CD14-positive monocyte (primary cell): ENCODE results near the gene FRAS1. TPM values are rescaled to one million over a fixed set of nuclear protein-coding genes. Genes with fewer than 3 reads are reported as not detected.

ENCODE experiments used
- DNase-seq, 3 donors: peaks; one replicate each; pipeline ENCODE4 v3.0.0-alpha.2; 2011 to 2022
- H2AFZ ChIP-seq: 2 replicates; pipeline ENCODE4 v1.6.0; 2012; ENCODE audit warnings: mild to moderate bottlenecking, low read depth, low read length, inconsistent platforms; ENCODE audit not compliant: insufficient read depth, poor library complexity, severe bottlenecking
- H3K27ac ChIP-seq, 2 donors: 1 replicate in 1 of 2; 2 replicates in 1 of 2; pipeline ENCODE4 v1.5.1; 2012 to 2013; ENCODE audit warnings: low read length in 2 of 2, control low read depth in 1 of 2, inconsistent platforms in 1 of 2, low read depth in 1 of 2, mild to moderate bottlenecking in 1 of 2
- H3K27me3 ChIP-seq, 2 donors: one replicate each; pipeline versions ENCODE4 v1.6.0 to v1.6.1; 2011 to 2013; ENCODE audit warnings: low read length in 2 of 2; ENCODE audit not compliant: control insufficient read depth in 2 of 2, insufficient read depth in 2 of 2
- H3K36me3 ChIP-seq, 2 donors: replicated peaks in 1 of 2; 1 replicate in 1 of 2; 2 replicates in 1 of 2; pipeline versions ENCODE4 v1.5.1 to v1.6.1; 2012 to 2013; ENCODE audit warnings: low read length in 2 of 2, control low read depth in 1 of 2, inconsistent platforms in 1 of 2, mild to moderate bottlenecking in 1 of 2; ENCODE audit not compliant: insufficient read depth in 2 of 2, control insufficient read depth in 1 of 2
- H3K4me1 ChIP-seq, 2 donors: 1 replicate in 1 of 2; 2 replicates in 1 of 2; pipeline versions ENCODE4 v1.5.1 to v1.6.1; 2012 to 2013; ENCODE audit warnings: low read length in 2 of 2, control low read depth in 1 of 2, inconsistent platforms in 1 of 2, mild to moderate bottlenecking in 1 of 2, moderate library complexity in 1 of 2; ENCODE audit not compliant: insufficient read depth in 2 of 2, control insufficient read depth in 1 of 2
- H3K4me2 ChIP-seq: replicated peaks from 2 replicates; pipeline ENCODE3; 2012; ENCODE audit warnings: low read length, moderate library complexity, mild to moderate bottlenecking; ENCODE audit not compliant: poor library complexity, severe bottlenecking; ENCODE audit errors: extremely low read depth
- H3K4me3 ChIP-seq, 3 experiments: fragments of 200-600 bp in 1 of 3; sonication (generic) in 1 of 3; replicated peaks in 1 of 3; 1 replicate in 2 of 3; 2 replicates in 1 of 3; pipeline ENCODE4 v1.5.1; 2011 to 2013; ENCODE audit warnings: low read length in 3 of 3, mild to moderate bottlenecking in 3 of 3, control low read depth in 2 of 3, low read depth in 2 of 3, inconsistent platforms in 1 of 3, moderate library complexity in 1 of 3
- H3K79me2 ChIP-seq: 2 replicates; pipeline ENCODE4 v1.6.0; 2012; ENCODE audit warnings: mild to moderate bottlenecking, control low read depth, inconsistent platforms, low read length, moderate library complexity; ENCODE audit not compliant: insufficient read depth
- H3K9ac ChIP-seq: 2 replicates; pipeline ENCODE4 v1.6.0; 2017; ENCODE audit warnings: low read length, mild to moderate bottlenecking; ENCODE audit not compliant: insufficient read depth, poor library complexity, severe bottlenecking
- H3K9me3 ChIP-seq, 2 donors: replicated peaks in 1 of 2; 1 replicate in 1 of 2; 2 replicates in 1 of 2; pipeline versions ENCODE4 v1.5.1 to v1.6.1; 2012 to 2013; ENCODE audit warnings: low read length in 2 of 2, control low read depth in 1 of 2; ENCODE audit not compliant: control insufficient read depth in 1 of 2, insufficient read depth in 1 of 2
- H4K20me1 ChIP-seq: 2 replicates; pipeline ENCODE4 v1.6.0; 2012; ENCODE audit warnings: mild to moderate bottlenecking, low read length, control low read depth, moderate library complexity; ENCODE audit not compliant: insufficient read depth
- H3K27ac Mint-ChIP-seq, 7 donors: one replicate each; pipeline ENCODE4 v1.8.0; 2020; ENCODE audit warnings: mild to moderate bottlenecking in 7 of 7, mixed read lengths in 7 of 7, moderate library complexity in 6 of 7, inconsistent platforms in 2 of 7
- H3K27me3 Mint-ChIP-seq, 3 donors: one replicate each; pipeline ENCODE4 v1.8.0; 2021 to 2022; ENCODE audit warnings: low read depth in 3 of 3, mild to moderate bottlenecking in 3 of 3, mixed read lengths in 3 of 3, moderate library complexity in 3 of 3, inconsistent platforms in 1 of 3
- H3K36me3 Mint-ChIP-seq, 2 donors: one replicate each; pipeline ENCODE4 v1.8.0; 2020; ENCODE audit warnings: mixed read lengths in 2 of 2, inconsistent platforms in 1 of 2, mild to moderate bottlenecking in 1 of 2
- H3K4me1 Mint-ChIP-seq: one replicate; pipeline ENCODE4 v1.8.0; 2020; ENCODE audit warnings: mild to moderate bottlenecking, mixed read lengths
- H3K4me3 Mint-ChIP-seq, 2 donors: one replicate each; pipeline ENCODE4 v1.8.0; 2020; ENCODE audit warnings: mild to moderate bottlenecking in 2 of 2, mixed read lengths in 2 of 2, moderate library complexity in 1 of 2
- H3K9me3 Mint-ChIP-seq, 7 donors: one replicate each; pipeline ENCODE4 v1.8.0; 2020 to 2022; ENCODE audit warnings: mixed read lengths in 7 of 7, mild to moderate bottlenecking in 6 of 7, moderate library complexity in 6 of 7, inconsistent platforms in 2 of 7
- WGBS: methylation state at CpG from one replicate; pipeline ENCODE4 v1.1.5; 2013; ENCODE audit warnings: missing lambda C conversion rate; ENCODE audit not compliant: insufficient coverage; 5-methylcytosine and 5-hydroxymethylcytosine counted together
- intact Hi-C, 2 donors: fragments of 100-400 bp; cut with micrococcal nuclease; formaldehyde crosslinking; loops; one replicate each; pipeline versions ENCODE4 v1.15.0 to v1.15.1; 2023
- polyA plus RNA-seq, 3 donors: library from polyadenylated mRNA; depleted of rRNA in 1 of 3; unstranded in 2 of 3; stranded (reverse) in 1 of 3; fragments of 300-500 nt in 2 of 3; fragments of >200 nt in 1 of 3; fragmentation: Illumina TruSeq in 2 of 3; gene quantifications; 1 replicate in 2 of 3; 2 replicates in 1 of 3; pipeline ENCODE4 v1.2.3, GENCODE V29; 2012 to 2021
- TF ChIP-seq, protein P1 (sequence below): fragments of 200-600 bp; IDR thresholded peaks from one replicate; pipeline ENCODE4 v1.8.0; 2022; ENCODE audit warnings: antibody characterized with exemption, mild to moderate bottlenecking

Gene FRAS1
- polyA plus RNA-seq, 3 donors: not detected

GRCh38 chr4:78395642-78396041 is 338.5 kb downstream of the FRAS1 start:
- Mint-ChIP-seq H3K9me3 (peaks cover 2 to 16% (median 11%) of the 10 kb centered on the region in 7 donors), H3K27me3 (no peaks in the 10 kb centered on the region), H3K27ac (no peak overlapping the region), H3K4me1 (no peaks in the 10 kb centered on the region), H3K4me3 (no peak overlapping the region), H3K36me3 (no peaks in the 10 kb centered on the region)
- no peak for DNase-seq
- no peaks in the 10 kb centered on the region for H4K20me1 ChIP-seq
- no peak overlapping the region for H3K27ac ChIP-seq
- H3K4me2 ChIP-seq: no peak overlapping the region
- H3K4me3 ChIP-seq: no peak overlapping the region
- H3K4me1 ChIP-seq: no peaks in the 10 kb centered on the region
- TF ChIP-seq, protein P1, sequence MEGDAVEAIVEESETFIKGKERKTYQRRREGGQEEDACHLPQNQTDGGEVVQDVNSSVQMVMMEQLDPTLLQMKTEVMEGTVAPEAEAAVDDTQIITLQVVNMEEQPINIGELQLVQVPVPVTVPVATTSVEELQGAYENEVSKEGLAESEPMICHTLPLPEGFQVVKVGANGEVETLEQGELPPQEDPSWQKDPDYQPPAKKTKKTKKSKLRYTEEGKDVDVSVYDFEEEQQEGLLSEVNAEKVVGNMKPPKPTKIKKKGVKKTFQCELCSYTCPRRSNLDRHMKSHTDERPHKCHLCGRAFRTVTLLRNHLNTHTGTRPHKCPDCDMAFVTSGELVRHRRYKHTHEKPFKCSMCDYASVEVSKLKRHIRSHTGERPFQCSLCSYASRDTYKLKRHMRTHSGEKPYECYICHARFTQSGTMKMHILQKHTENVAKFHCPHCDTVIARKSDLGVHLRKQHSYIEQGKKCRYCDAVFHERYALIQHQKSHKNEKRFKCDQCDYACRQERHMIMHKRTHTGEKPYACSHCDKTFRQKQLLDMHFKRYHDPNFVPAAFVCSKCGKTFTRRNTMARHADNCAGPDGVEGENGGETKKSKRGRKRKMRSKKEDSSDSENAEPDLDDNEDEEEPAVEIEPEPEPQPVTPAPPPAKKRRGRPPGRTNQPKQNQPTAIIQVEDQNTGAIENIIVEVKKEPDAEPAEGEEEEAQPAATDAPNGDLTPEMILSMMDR: no peak
- no CpG with 5 or more reads among the region's 1 CpG for WGBS
- no peaks in the 10 kb centered on the region for H3K36me3 ChIP-seq
- no peak overlapping the region for H2AFZ ChIP-seq
- no peaks in the 10 kb centered on the region for H3K79me2 ChIP-seq
- intact Hi-C loops: no loop called here
- H3K9me3 ChIP-seq: peaks cover 0 to 4% of the 10 kb centered on the region in 2 donors
- no peak overlapping the region for H3K9ac ChIP-seq
- H3K27me3 ChIP-seq: no peaks in the 10 kb centered on the region

- TF ChIP-seq, protein P1: no peak
- Mint-ChIP-seq H3K4me3 (no peak overlapping the region), H3K27me3 (no peaks in the 10 kb centered on the region), H3K36me3 (no peaks in the 10 kb centered on the region), H3K4me1 (no peaks in the 10 kb centered on the region), H3K9me3 (peaks cover 2 to 13% (median 11%) of the 10 kb centered on the region in 7 donors), H3K27ac (no peak overlapping the region)
- Histone ChIP-seq H3K79me2 (no peaks in the 10 kb centered on the region), H3K27ac (no peak overlapping the region), H3K4me2 (no peak overlapping the region), H4K20me1 (no peaks in the 10 kb centered on the region), H3K4me3 (no peak overlapping the region), H3K9me3 (peaks cover 0 to 4% of the 10 kb centered on the region in 2 donors), H3K27me3 (no peaks in the 10 kb centered on the region), H3K9ac (no peak overlapping the region), H3K4me1 (no peaks in the 10 kb centered on the region), H2AFZ (no peak overlapping the region), H3K36me3 (no peaks in the 10 kb centered on the region)
- 100% methylated on average over 1 of the region's 4 CpGs for WGBS
- no peak for DNase-seq
- intact Hi-C loops: no loop called here
Observed at GRCh38 chr4:78396613-78397291, 339.6 kb downstream of the FRAS1 start.
